Stimulated activated CD4-positive, alpha-beta T cell treated with anti-CD3 and anti-CD28 coated beads, Interleukin-1b, Interleukin-23, amount 100 ng/mL, for 4 hours (primary cell): ENCODE data around the gene SCIN.
"Not testable (repeated sequence)": the region's sequence is repeated elsewhere in the genome, so short reads cannot be mapped to it uniquely, and the experiment has no call there.

ENCODE experiments used
- DNase-seq, 2 donors: peaks; one replicate each; pipeline ENCODE4 v3.0.0-alpha.2; 2020; ENCODE audit warnings: low read depth in 2 of 2

The SCIN gene

DNA sequence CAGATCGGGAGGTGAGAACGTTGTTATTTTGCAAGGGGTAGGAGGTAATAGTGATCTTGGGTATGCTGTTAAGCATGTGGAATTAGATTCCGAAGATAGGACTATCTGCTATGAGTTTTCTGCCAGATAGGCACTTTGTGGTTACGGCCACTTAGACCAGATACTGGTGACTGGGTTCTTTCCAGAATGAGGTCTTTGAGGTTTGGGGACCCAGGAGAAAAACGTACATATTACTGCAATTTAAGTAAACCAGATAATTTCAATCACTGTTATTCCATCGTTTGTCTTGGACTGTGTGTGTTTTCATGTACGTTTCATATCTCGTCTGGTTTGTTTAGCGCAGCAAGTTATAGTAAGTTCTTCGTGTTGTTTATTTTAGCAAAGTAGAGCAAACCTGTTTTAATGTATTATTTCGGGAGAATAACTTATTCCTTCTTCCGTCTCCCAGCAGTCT is 117.2 kb downstream of the SCIN start:
- no peak for DNase-seq

DNA sequence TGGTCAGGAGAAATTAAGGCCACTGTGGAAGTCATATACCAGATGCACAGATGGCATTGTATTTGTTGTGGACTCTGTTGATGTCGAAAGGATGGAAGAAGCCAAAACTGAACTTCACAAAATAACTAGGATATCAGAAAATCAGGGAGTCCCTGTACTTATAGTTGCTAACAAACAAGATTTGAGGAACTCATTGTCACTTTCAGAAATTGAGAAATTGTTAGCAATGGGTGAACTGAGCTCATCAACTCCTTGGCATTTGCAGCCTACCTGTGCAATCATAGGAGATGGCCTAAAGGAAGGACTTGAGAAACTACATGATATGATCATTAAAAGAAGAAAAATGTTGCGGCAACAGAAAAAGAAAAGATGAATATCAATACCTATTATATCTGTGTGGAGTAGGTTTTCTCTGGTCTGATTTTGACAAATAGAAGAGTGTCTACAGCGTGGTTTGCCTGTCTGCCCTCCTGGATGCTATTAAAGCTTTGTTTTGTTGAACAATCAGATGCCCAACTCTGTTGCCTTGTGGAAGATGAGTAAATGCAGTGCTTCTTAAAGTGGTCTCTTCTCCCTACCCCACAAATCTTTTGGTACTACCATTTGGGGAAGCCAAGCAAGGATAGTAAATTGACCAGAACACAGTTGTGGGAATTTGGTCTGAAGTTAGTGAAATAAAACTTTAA is 118.1 kb downstream of the SCIN start:
- not testable (repeated sequence) for DNase-seq

DNA sequence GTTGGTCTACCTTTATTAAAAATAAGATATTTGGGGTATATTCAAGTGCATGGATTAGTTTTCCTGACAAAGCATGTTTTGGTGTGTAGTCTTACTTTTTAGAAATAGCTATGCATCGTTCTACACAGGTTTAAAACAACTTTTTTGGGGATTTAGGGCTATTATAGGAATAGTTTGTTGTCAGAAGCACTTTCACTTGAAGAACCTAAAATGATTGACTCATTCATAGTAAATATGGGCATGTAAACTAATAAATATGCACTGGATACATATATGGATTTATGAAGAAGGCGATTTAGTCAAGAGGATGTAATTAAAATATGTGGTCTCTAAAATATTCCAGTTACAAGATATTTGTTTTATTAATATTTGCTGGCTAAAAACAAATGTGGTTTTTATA is 118.9 kb downstream of the SCIN start:
- no peak for DNase-seq

DNA sequence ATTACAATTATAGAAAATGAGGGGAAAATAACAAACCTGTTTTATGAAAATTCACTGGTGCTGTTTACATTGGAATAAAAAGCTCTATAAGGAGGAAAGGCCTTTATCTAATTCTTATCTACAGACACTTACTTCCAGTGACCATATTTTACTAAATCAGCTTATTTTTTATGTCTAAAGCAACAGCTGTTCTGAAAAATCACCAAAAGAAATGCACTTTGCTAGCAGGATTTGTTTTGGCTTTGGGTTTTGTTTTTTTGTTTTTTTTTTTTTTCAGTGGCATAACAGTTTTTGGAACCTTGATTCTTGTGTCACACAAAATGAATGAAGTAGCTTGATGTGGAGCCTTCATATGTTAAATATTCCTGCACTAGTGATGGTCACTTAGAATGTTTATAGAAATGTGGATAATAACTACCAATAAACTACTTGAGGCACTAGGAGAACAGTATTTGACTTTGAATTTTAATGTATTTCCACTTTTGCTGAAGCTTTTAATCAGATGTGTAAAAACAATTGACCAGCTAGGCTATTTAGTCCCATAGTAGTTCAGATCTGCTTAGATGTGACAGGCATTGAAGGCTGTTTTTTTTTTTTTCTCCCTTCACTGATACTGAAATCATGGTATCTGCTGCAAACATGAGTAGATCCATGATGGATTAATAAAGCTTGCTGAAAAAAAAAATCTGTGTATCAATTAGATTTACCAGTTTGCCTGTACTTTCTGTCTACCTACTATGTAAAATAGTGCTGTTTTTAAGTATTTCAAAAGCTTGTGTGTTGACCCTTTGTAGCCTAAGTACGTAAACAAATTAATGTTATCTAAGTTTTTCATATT is 119.7 kb downstream of the SCIN start:
- DNase-seq = no peak

DNA sequence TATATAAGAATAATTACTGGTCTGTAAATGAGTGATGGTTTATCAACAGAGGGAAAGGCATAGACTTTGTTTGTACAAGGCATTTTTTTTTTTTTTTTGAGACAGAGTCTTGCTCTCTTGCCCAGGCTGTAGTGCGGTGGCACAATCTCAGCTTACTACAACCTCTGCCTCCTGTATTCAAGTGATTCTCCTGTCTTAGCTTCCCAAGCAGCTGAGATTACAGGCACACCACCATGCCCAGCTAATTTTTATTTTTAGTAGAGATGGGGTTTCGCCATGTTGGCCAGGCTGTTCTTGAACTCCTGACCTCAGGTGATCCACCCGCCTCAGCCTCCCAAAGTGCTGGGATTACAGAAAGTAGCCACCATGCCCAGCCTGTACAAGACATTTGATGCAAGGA is 120.9 kb downstream of the SCIN start:
- DNase-seq = not testable (repeated sequence)

DNA sequence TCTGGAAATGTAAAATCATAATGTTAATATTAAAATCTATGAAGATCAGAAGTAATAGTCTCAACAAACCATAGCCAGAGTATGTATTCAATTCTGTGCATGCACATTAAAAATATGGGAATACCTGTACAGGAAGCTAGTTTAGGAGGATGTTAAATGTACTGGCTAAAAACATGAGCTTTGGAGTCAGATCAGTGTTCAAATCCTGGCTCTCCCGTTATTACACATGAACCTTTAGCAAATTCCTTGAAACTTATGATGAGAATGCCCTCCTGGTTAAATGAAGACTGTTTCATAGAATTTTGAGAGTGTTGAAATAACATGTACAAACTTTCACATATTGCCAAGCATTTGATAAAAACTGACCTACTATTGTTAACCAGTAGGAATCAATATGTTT is 121.5 kb downstream of the SCIN start:
- DNase-seq = no peak

DNA sequence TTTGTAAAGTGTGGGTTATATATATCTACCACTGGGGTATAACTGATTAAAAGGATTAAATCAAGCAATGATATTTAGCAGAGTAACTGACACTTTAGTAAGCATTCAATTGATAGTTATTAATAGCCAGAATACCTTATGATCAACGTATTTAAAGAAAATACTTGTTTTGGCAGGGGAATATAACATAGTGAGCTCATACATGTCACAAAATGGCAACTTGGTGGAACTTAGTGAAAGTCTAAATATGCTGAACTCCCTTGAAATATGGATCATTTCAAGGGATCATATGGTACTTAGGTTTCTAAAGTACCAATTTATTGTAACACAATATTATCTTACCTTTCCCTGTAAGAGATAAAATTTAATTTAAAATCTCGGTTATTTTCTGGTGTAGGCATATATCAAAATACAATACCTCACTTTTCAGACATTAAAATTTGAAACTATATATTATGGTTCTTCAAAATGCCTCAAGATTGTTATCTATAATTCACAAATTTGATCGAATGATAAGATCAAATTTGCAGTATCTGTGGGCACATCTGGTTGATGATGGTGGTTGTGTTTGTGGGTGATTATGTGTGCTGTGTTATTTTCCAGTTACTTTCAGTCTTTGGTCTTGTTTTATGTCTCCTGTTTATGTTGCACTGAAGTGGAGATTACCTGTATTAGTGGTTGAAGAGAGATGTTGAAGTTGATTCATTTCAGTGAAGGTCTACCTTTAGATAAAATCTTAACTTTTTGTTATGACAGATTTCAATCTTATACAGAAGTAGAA is 122.1 kb downstream of the SCIN start:
- no peak for DNase-seq

DNA sequence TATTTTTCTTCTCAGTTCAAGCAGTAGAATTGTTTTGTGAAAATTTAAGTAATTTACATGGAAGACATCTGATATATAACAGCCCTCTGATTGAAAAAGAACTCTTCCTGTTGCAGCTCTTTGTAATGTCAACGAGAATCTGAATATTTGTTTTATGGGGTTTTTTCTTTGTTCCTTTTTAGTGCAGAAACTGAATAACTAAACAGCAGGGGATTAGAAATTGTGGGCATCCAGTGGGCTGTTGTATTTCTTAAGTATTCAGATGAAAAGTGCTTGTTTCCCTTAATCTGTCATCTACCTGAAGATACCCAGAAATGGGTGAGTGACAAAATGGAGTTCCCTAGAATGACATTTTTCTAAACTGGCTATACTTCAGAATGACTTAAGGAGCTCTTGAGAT is 124.3 kb downstream of the SCIN start:
- DNase-seq = no peak

DNA sequence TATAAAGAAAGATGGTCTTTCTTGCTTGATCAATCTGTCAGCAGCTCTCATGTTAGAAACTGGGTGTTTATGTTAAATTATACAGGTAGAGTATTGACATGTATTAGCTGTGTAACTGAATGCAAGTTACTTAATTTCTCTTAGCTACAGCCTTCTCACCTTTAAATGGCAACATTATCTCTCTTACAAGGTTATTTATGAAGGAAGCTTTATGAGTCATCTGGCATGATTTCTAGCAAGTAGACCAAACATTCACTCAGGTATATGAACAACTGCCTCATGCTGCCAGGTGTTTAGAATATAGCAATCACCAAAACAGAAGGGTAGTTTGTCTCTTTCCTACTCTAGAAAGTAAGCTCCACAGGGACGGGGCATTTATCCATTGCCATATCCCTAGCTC is 125.4 kb downstream of the SCIN start:
- no peak for DNase-seq

DNA sequence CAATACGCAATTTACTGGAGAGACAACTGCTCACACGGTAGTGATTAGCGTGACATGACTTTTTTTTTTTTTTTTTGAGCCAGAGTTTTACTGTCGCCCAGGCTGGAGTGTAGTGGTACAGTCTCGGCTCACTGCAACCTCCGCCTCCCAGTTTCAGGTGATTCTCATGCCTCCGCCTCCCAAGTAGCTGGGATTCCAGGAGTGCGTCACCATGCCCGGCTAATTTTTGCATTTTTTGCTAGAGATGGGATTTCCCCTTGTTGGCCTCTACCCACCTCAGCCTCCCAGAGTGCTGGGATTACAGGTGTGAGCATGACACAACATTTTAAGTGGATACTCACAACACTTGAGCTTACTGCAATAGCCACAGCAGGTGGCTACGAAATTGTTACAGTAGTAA is 128.8 kb downstream of the SCIN start:
- DNase-seq = no peak

DNA sequence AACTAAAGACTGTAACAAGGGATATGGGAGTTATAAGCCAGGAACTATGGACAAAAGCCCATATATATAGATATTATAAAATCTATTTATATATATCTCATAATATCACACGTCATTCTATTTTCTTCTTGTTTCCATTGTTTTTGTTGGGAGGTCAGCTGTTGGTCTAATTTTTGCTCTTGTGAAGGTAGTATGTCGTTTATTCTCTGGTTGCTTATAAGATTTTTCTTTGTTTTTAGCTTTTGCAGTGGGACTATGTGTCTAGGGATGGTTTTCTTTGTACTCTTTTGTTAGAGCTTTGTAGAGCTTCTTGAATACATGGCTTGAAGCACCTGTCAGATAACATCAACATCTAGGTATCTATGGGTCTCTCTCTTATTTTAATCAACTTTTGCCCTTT is 130.9 kb downstream of the SCIN start:
- DNase-seq = no peak

DNA sequence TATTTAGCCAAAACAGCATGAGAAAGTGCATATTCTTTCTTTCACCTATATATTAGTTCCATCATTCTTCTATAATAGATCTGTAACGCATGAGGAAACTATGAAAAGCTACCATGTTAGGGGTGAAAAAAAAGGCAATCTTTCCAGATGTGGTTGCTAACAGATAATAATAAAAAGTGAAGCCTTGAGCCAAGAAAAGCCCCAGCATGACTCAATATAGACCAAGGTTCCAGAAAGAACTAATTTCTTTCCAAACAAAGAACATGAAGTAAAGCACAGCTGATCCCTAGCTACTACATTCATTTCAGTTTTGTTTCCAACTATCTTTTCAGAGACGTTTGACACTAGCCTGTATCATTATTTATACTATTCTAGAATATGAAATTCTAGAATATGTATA is 133.4 kb downstream of the SCIN start:
- no peak for DNase-seq

DNA sequence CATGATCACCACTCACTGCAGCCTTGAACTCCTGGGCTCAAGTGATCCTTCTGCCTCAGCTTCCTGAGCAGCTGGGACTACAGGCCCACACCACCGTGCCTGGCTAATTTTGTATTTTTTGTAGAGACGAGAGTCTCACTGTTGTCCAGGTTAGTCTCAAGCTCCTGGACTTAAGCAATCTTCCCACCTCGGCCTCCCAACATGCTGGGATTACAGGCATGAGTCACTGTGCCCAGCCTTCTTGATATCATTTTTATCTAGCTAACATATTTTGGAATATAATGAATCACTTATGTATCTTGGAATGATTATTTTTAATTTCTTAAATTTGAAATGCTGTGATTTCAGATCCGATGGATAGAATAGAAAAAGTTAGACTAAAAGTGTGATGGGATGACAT is 135.4 kb downstream of the SCIN start:
- no peak for DNase-seq

DNA sequence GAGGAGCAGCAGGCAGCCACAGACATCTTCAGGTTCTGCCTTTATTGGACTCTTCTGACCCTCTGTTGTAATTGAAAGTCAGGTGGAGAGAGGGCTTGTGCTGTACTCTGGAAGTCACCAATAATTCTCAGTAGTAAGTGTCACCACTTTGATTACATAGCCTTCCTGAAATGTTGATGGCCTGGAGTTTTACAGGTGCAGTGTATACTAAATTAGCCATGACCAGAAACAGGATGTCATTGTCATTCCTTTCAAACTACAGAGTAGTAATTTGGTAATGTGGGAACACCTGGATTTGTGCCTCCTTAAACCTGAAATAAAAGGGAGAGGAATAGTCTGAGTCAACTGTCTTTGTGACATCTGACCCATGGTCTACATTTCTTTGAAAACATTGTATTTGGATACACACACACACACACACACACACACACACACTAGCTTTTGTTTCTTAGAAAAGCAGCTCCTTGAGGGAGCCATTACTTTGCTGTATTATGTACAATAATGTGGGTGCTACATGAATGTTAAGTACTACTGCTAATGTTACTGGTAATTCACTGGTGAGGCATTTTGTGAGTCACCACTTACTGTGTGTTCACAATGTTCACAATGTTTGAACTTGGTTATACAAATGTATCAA is 136.5 kb downstream of the SCIN start:
- no peak for DNase-seq

DNA sequence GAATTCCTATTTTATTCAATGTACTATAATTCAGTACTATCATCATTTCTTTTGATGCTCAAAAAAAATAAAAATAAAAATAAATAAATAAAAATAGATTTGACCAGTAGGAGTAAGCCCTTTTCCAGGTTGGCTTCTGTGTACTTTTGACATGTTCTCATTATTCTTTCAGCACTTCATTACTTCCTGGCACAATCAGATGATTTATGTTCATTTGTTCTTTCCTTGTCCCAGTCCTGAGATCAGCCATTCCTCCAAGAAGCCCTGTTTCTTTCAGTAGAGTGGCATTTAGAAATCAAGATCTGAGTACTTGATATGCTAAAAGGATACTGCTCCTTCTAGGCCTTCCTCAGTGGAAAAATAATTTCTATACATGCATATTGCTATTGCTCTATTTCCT is 137.8 kb downstream of the SCIN start:
- DNase-seq = no peak
